ENCODE data around the gene DCAF17.

Gene DCAF17

DNA sequence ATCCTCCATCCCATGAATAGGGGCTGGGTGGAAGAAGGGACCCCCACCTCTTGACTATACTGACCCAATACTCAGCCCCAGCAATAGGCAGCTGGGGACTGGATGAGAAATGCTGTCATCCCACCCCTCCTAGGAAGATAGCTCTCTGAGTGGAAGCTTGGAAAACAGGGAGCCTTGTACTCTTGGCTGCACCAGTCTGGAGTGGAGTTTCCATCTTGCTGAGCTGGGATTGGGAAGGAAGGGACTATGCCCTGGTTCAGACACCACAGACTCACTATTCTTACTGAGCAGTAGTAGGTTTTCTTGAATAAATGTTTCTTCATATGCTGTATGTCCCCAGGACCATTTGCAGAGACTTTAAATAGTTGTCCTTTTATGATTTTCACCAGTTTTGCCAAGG, 7.4 kb downstream of the DCAF17 start:
- H3K4me1 ChIP-seq (ENCODE audit: control insufficient read depth in 1 of 2, insufficient read depth in 1 of 2, low read depth in 1 of 2, low read length in 1 of 2): no peaks in the 10 kb centered on the region
- no peak overlapping the region for H3K4me3 ChIP-seq (ENCODE audit: low read depth in 1 of 2, low read length in 1 of 2)
- no peak overlapping the region for H3K27ac ChIP-seq
- H3K27me3 ChIP-seq: no peaks in the 10 kb centered on the region
- H3K36me3 ChIP-seq: peaks cover 6% of the 10 kb centered on the region
- TF ChIP-seq, protein P1, sequence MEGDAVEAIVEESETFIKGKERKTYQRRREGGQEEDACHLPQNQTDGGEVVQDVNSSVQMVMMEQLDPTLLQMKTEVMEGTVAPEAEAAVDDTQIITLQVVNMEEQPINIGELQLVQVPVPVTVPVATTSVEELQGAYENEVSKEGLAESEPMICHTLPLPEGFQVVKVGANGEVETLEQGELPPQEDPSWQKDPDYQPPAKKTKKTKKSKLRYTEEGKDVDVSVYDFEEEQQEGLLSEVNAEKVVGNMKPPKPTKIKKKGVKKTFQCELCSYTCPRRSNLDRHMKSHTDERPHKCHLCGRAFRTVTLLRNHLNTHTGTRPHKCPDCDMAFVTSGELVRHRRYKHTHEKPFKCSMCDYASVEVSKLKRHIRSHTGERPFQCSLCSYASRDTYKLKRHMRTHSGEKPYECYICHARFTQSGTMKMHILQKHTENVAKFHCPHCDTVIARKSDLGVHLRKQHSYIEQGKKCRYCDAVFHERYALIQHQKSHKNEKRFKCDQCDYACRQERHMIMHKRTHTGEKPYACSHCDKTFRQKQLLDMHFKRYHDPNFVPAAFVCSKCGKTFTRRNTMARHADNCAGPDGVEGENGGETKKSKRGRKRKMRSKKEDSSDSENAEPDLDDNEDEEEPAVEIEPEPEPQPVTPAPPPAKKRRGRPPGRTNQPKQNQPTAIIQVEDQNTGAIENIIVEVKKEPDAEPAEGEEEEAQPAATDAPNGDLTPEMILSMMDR (IDR thresholded peaks at IDR 0.05): no peak
- H3K9me3 ChIP-seq: no peaks in the 10 kb centered on the region

DNA sequence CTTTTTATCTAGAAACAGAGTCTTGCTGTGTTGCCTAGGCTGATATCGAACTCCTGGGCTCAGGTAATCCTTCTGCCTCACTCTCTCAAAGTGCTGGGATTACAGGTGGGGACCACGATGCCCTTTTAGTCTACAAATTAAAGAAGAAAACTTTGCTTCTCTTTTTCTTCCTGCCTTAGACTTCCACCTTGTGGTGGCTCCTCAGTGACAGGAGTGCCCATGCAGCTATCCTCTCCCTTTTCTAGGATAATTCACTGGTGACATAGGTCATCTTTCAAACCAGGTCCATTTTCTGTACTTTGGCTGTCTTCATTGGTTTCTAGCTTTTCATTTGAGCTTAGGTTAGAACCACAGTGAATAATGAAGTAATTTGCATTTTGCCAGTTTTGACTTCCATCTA, 13.6 kb downstream of the DCAF17 start:
- H3K4me1 ChIP-seq (ENCODE audit: control insufficient read depth in 1 of 2, insufficient read depth in 1 of 2, low read depth in 1 of 2, low read length in 1 of 2): no peaks in the 10 kb centered on the region
- no peaks in the 10 kb centered on the region for H3K27me3 ChIP-seq
- TF ChIP-seq, protein P1 (IDR thresholded peaks at IDR 0.05): no peak
- no peak overlapping the region for H3K4me3 ChIP-seq (ENCODE audit: low read depth in 1 of 2, low read length in 1 of 2)
- no peaks in the 10 kb centered on the region for H3K9me3 ChIP-seq
- peaks cover 4% of the 10 kb centered on the region for H3K36me3 ChIP-seq
- no peak overlapping the region for H3K27ac ChIP-seq

DNA sequence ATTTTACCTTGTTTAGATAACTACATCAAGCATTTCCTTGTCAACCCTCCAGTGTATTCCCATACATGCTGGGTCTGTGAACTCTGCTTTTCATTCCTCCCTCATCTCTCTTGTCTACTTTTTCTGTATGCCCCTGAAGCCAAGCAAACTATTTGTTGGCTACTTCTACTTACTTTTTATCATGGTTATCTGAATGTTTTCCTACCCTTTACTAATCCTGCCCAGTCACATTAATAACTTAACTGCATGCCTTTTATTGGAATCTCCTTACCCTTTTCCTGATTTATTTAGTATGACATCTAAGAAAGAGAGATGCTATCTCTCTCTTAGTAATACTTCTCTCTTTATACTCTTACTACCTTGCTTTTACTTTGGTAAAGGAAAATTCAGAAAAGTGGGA, 17.0 kb downstream of the DCAF17 start:
- H3K4me1 ChIP-seq (ENCODE audit: control insufficient read depth in 1 of 2, insufficient read depth in 1 of 2, low read depth in 1 of 2, low read length in 1 of 2): no peaks in the 10 kb centered on the region
- no peaks in the 10 kb centered on the region for H3K9me3 ChIP-seq
- no peak overlapping the region for H3K4me3 ChIP-seq (ENCODE audit: low read depth in 1 of 2, low read length in 1 of 2)
- TF ChIP-seq, protein P1 (IDR thresholded peaks at IDR 0.05): no peak
- no peaks in the 10 kb centered on the region for H3K27me3 ChIP-seq
- H3K27ac ChIP-seq: no peak overlapping the region
- peaks cover 4% of the 10 kb centered on the region for H3K36me3 ChIP-seq

DNA sequence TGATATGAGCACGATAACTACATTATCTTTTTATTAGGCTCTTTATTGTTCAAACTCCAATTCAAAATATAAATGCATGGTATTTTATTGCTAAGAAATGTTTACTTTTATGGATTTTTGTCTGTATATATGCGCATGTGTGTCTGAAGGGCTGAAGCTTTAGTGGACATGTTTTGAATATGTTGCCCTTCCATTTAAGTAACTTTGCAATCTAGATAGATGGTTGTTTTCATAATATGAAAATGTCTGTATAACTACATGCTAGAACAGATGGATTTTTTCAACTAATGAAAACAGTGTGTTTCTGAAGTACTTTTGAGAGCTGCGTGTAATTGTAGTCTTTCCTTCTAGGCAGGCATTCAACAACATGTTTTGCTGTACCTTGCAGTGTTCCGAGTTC, 18.7 kb downstream of the DCAF17 start:
- Histone ChIP-seq H3K27ac (no peak overlapping the region), H3K9me3 (no peaks in the 10 kb centered on the region), H3K4me3 (ENCODE audit: low read depth in 1 of 2, low read length in 1 of 2) (no peak overlapping the region), H3K36me3 (peaks cover 4% of the 10 kb centered on the region), H3K27me3 (no peaks in the 10 kb centered on the region), H3K4me1 (ENCODE audit: control insufficient read depth in 1 of 2, insufficient read depth in 1 of 2, low read depth in 1 of 2, low read length in 1 of 2) (no peaks in the 10 kb centered on the region)
- TF ChIP-seq, protein P1 (IDR thresholded peaks at IDR 0.05): no peak

DNA sequence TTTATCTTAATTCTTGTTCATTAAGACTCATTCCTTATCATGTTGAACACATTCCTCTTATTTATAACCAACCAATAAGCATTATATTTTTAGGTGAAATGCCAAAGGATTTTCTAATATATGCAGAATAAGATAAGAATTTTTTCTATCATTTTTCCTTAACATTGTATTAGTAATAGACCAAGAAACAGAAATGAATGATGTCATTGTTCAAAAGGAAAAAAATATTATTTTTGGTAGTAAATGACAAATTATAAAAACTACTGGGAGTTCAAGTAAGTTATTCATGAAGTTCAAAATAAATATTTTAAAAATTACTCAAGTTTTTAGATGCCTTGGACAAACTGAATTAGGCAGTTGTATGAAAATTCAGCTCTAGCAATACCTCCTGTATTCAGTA, 25.5 kb downstream of the DCAF17 start:
- TF ChIP-seq, protein P1 (IDR thresholded peaks at IDR 0.05): no peak

DNA sequence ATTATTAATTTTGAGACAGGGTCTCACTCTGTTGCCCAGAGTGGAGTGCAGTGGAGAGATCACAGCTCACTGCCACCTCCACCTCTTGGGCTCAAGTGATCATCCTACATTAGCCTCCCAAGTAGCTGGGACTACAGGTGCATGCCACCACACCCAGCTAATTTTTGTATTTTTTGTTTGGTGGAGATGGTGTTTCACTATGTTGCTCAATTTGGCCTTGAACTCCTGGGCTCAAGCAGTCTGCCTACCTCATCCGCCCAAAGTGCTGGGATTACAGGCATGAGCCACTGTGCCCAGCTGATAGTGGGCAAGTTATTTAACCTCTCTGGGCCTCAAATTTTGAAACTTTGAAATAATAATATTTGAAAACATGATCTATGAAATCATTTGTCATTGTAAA, 26.5 kb downstream of the DCAF17 start:
- peaks cover 4% of the 10 kb centered on the region for H3K36me3 ChIP-seq
- TF ChIP-seq, protein P1 (IDR thresholded peaks at IDR 0.05): no peak
- H3K27me3 ChIP-seq: no peaks in the 10 kb centered on the region

More for the DNA sequence above, 25.5 kb downstream of the DCAF17 start:
- Histone ChIP-seq H3K4me1 (ENCODE audit: control insufficient read depth in 1 of 2, insufficient read depth in 1 of 2, low read depth in 1 of 2, low read length in 1 of 2) (no peaks in the 10 kb centered on the region), H3K4me3 (ENCODE audit: low read depth in 1 of 2, low read length in 1 of 2) (no peak overlapping the region), H3K27ac (no peak overlapping the region), H3K27me3 (no peaks in the 10 kb centered on the region), H3K9me3 (no peaks in the 10 kb centered on the region), H3K36me3 (peaks cover 4% of the 10 kb centered on the region)

More for the DNA sequence above, 26.5 kb downstream of the DCAF17 start:
- no peak overlapping the region for H3K27ac ChIP-seq
- no peaks in the 10 kb centered on the region for H3K4me1 ChIP-seq (ENCODE audit: control insufficient read depth in 1 of 2, insufficient read depth in 1 of 2, low read depth in 1 of 2, low read length in 1 of 2)
- H3K9me3 ChIP-seq: no peaks in the 10 kb centered on the region
- H3K4me3 ChIP-seq (ENCODE audit: low read depth in 1 of 2, low read length in 1 of 2): no peak overlapping the region

Data from neutrophil (primary cell).